Measurements from ENCODE around the gene OAS1. TPM values are rescaled to one million over a fixed set of nuclear protein-coding genes. Genes with fewer than 3 reads are reported as not detected.

OAS1 gene
- total and polyA plus RNA-seq, 2 donors from 2014 or later: 17.5 to 27.2 TPM

DNA sequence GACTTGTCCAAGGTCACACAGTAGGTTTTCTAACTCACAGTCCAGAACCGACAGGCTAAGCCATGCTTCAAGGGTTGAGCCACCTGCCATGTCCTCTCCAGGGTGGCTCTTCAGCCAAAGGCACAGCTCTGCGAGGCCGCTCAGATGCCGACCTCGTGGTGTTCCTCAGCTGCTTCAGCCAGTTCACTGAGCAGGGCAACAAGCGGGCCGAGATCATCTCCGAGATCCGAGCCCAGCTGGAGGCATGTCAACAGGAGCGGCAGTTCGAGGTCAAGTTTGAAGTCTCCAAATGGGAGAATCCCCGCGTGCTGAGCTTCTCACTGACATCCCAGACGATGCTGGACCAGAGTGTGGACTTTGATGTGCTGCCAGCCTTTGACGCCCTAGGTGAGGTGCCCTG is 58.9 kb downstream of the OAS1 start:
- Histone ChIP-seq H3K9me3 (ENCODE audit: control insufficient read depth in 2 of 3, insufficient read depth in 1 of 3, low read length in 3 of 3) (no peaks in the 10 kb centered on the region), H3K9ac (ENCODE audit: low read length in 3 of 3) (no peak overlapping the region), H3K4me1 (ENCODE audit: control insufficient read depth in 2 of 3, insufficient read depth in 2 of 3, low read depth in 1 of 3, low read length in 3 of 3) (no peaks in the 10 kb centered on the region), H3K27ac (ENCODE audit: low read depth in 2 of 2, low read length in 2 of 2) (no peak overlapping the region), H3K36me3 (ENCODE audit: control insufficient read depth in 2 of 3, insufficient read depth in 3 of 3, low read length in 3 of 3) (peaks cover 0 to 4% (median 0%) of the 10 kb centered on the region in 3 donors), H3K4me3 (ENCODE audit: low read length in 3 of 3) (no peak overlapping the region), H3K27me3 (ENCODE audit: control insufficient read depth, insufficient read depth, low read length) (no peaks in the 10 kb centered on the region)
- intact Hi-C loops (cut with DNase I): no loop called here
- no peak for FAIRE-seq
- DNase-seq: no peak
- TF ChIP-seq, protein P1, sequence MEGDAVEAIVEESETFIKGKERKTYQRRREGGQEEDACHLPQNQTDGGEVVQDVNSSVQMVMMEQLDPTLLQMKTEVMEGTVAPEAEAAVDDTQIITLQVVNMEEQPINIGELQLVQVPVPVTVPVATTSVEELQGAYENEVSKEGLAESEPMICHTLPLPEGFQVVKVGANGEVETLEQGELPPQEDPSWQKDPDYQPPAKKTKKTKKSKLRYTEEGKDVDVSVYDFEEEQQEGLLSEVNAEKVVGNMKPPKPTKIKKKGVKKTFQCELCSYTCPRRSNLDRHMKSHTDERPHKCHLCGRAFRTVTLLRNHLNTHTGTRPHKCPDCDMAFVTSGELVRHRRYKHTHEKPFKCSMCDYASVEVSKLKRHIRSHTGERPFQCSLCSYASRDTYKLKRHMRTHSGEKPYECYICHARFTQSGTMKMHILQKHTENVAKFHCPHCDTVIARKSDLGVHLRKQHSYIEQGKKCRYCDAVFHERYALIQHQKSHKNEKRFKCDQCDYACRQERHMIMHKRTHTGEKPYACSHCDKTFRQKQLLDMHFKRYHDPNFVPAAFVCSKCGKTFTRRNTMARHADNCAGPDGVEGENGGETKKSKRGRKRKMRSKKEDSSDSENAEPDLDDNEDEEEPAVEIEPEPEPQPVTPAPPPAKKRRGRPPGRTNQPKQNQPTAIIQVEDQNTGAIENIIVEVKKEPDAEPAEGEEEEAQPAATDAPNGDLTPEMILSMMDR (IDR thresholded peaks at IDR 0.05; ENCODE audit: borderline replicate concordance, extremely low read depth, insufficient read depth): no peak

GRCh38 chr12:112967306-112967705 is 60.5 kb downstream of the OAS1 start:
- intact Hi-C loops (cut with DNase I): no loop called here
- Histone ChIP-seq H3K9me3 (ENCODE audit: control insufficient read depth in 2 of 3, insufficient read depth in 1 of 3, low read length in 3 of 3) (no peaks in the 10 kb centered on the region), H3K36me3 (ENCODE audit: control insufficient read depth in 2 of 3, insufficient read depth in 3 of 3, low read length in 3 of 3) (peaks cover 0 to 2% (median 0%) of the 10 kb centered on the region in 3 donors), H3K4me1 (ENCODE audit: control insufficient read depth in 2 of 3, insufficient read depth in 2 of 3, low read depth in 1 of 3, low read length in 3 of 3) (no peaks in the 10 kb centered on the region), H3K27me3 (ENCODE audit: control insufficient read depth, insufficient read depth, low read length) (no peaks in the 10 kb centered on the region), H3K4me3 (ENCODE audit: low read length in 3 of 3) (no peak overlapping the region), H3K27ac (ENCODE audit: low read depth in 2 of 2, low read length in 2 of 2) (no peak overlapping the region), H3K9ac (ENCODE audit: low read length in 3 of 3) (no peak overlapping the region)
- no peak for FAIRE-seq
- no peak for DNase-seq
- TF ChIP-seq, protein P1 (IDR thresholded peaks at IDR 0.05; ENCODE audit: borderline replicate concordance, extremely low read depth, insufficient read depth): no peak

DNA sequence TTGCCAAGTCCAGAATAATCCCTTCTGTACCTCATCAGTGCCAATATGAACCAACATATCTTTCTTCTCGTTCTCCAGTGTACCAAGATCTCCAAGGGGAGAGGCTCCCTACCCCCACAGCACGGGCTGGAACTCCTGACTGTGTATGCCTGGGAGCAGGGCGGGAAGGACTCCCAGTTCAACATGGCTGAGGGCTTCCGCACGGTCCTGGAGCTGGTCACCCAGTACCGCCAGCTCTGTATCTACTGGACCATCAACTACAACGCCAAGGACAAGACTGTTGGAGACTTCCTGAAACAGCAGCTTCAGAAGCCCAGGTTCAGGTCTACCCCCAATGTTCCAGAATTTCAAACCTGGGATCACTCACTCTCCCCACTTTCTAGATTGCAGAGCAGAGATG is 61.1 kb downstream of the OAS1 start:
- intact Hi-C loops (cut with DNase I): no loop called here

More for the DNA sequence above, 61.1 kb downstream of the OAS1 start:
- no peak for DNase-seq
- Histone ChIP-seq H3K4me3 (ENCODE audit: low read length in 3 of 3) (no peak overlapping the region), H3K27me3 (ENCODE audit: control insufficient read depth, insufficient read depth, low read length) (no peaks in the 10 kb centered on the region), H3K9me3 (ENCODE audit: control insufficient read depth in 2 of 3, insufficient read depth in 1 of 3, low read length in 3 of 3) (no peaks in the 10 kb centered on the region), H3K4me1 (ENCODE audit: control insufficient read depth in 2 of 3, insufficient read depth in 2 of 3, low read depth in 1 of 3, low read length in 3 of 3) (no peaks in the 10 kb centered on the region), H3K27ac (ENCODE audit: low read depth in 2 of 2, low read length in 2 of 2) (no peak overlapping the region), H3K9ac (ENCODE audit: low read length in 3 of 3) (no peak overlapping the region), H3K36me3 (ENCODE audit: control insufficient read depth in 2 of 3, insufficient read depth in 3 of 3, low read length in 3 of 3) (peaks cover 0 to 2% (median 0%) of the 10 kb centered on the region in 3 donors)
- TF ChIP-seq, protein P1 (IDR thresholded peaks at IDR 0.05; ENCODE audit: borderline replicate concordance, extremely low read depth, insufficient read depth): no peak
- FAIRE-seq: no peak

Other genes starting within 250 kb of the OAS1 start
- gene RPH3A, start 115.2 kb upstream of the OAS1 start, total RNA-seq: 0.13 TPM
- not detected for gene RPH3A, start 115.2 kb upstream of the OAS1 start, polyA plus RNA-seq (ENCODE audit: insufficient read depth, low read depth, low replicate concordance)
- 15.6 TPM for gene OAS3, start 31.5 kb downstream of the OAS1 start, total RNA-seq
- 2.5 TPM for gene OAS3, start 31.5 kb downstream of the OAS1 start, polyA plus RNA-seq (ENCODE audit: insufficient read depth, low read depth, low replicate concordance)
- 11.7 TPM for gene OAS2, start 71.6 kb downstream of the OAS1 start, total RNA-seq
- gene OAS2, start 71.6 kb downstream of the OAS1 start, polyA plus RNA-seq (ENCODE audit: insufficient read depth, low read depth, low replicate concordance): 5.0 TPM
- gene DTX1, start 149.8 kb downstream of the OAS1 start, total RNA-seq: 4.9 TPM
- gene DTX1, start 149.8 kb downstream of the OAS1 start, polyA plus RNA-seq (ENCODE audit: insufficient read depth, low read depth, low replicate concordance): 7.3 TPM
- gene RASAL1, start 228.8 kb downstream of the OAS1 start, total RNA-seq: 58.3 TPM
- gene RASAL1, start 228.8 kb downstream of the OAS1 start, polyA plus RNA-seq (ENCODE audit: insufficient read depth, low read depth, low replicate concordance): 23.5 TPM
- 2.4 TPM for gene CFAP73, start 242.8 kb downstream of the OAS1 start, total RNA-seq
- gene CFAP73, start 242.8 kb downstream of the OAS1 start, polyA plus RNA-seq (ENCODE audit: insufficient read depth, low read depth, low replicate concordance): 0.52 TPM